ENCODE measurements around the gene IFITM2.
"Not testable (repeated sequence)": the region's sequence is repeated elsewhere in the genome, so short reads cannot be mapped to it uniquely, and the experiment has no call there.

IFITM2 gene

GRCh38 chr11:293852-294661, 13.6 kb upstream of the IFITM2 start:
- peak; percentile 60 for DNase-seq

GRCh38 chr11:294780-295179, 12.8 kb upstream of the IFITM2 start:
- peak; percentile 61 for DNase-seq

GRCh38 chr11:295351-296170, 12.1 kb upstream of the IFITM2 start:
- peak; percentile 62 for DNase-seq

GRCh38 chr11:296171-297050, 11.2 kb upstream of the IFITM2 start:
- DNase-seq: peak; percentile 64

GRCh38 chr11:297051-297585, 10.5 kb upstream of the IFITM2 start:
- DNase-seq: no peak

- DNase-seq: peak; percentile 75
These were observed 9.8 kb upstream of the IFITM2 start for GRCh38 chr11:297586-298405.

GRCh38 chr11:298406-299065, 9.1 kb upstream of the IFITM2 start:
- DNase-seq: peak; percentile 64

GRCh38 chr11:299081-299891, 8.3 kb upstream of the IFITM2 start, which contains the start of gene IFITM5:
Gene IFITM5, minus strand, starts transcription at chr11:299526. Its CDS starts 36 bp downstream, at chr11:299490.
- DNase-seq: peak; percentile 63

- DNase-seq: peak; percentile 69
These were observed 7.5 kb upstream of the IFITM2 start for GRCh38 chr11:299951-300735.

GRCh38 chr11:303363-303762, 4.3 kb upstream of the IFITM2 start:
- no peak for DNase-seq

- no peak for DNase-seq
These were observed 3.5 kb upstream of the IFITM2 start for GRCh38 chr11:304061-304506.

GRCh38 chr11:304915-305843, 2.4 kb upstream of the IFITM2 start:
- peak; percentile 83 for DNase-seq

- DNase-seq: no peak
These were observed 1.8 kb upstream of the IFITM2 start for GRCh38 chr11:305844-306211.

- no peak for DNase-seq
These were observed 808 bp upstream of the IFITM2 start for GRCh38 chr11:306645-307371.

GRCh38 chr11:308740-309665, 1.4 kb downstream of the IFITM2 start:
- peak; percentile 68 for DNase-seq

GRCh38 chr11:309979-310572, 2.5 kb downstream of the IFITM2 start:
- DNase-seq: not testable (repeated sequence)
